ENCODE results near the gene ENO4.

ENO4 gene

GRCh38 chr10:116828116-116828515, 21.2 kb upstream of the ENO4 start:
- DNase-seq: no peak
- intact Hi-C loops (cut with DNase I): no loop called here

- DNase-seq: no peak
- intact Hi-C loops (cut with DNase I): no loop called here
Measured at GRCh38 chr10:116829711-116830110, 19.6 kb upstream of the ENO4 start.

- intact Hi-C loops (cut with DNase I): no loop called here
- DNase-seq: no peak
Measured at GRCh38 chr10:116831086-116831485, 18.2 kb upstream of the ENO4 start.

- DNase-seq: no peak
- intact Hi-C loops (cut with DNase I): no loop called here
Measured at GRCh38 chr10:116831790-116832189, 17.5 kb upstream of the ENO4 start.

GRCh38 chr10:116833986-116834985, 15.0 kb upstream of the ENO4 start:
- intact Hi-C loops (cut with DNase I): no loop called here
- DNase-seq: no peak

GRCh38 chr10:116835658-116836057, 13.6 kb upstream of the ENO4 start:
- no peak for DNase-seq
- intact Hi-C loops (cut with DNase I): no loop called here

GRCh38 chr10:116836083-116836482, 13.2 kb upstream of the ENO4 start:
- no peak for DNase-seq

GRCh38 chr10:116836902-116837523, 12.3 kb upstream of the ENO4 start:
- DNase-seq: no peak
- intact Hi-C loops (cut with DNase I): no loop called here

More at GRCh38 chr10:116836083-116836482, 13.2 kb upstream of the ENO4 start:
- intact Hi-C loops (cut with DNase I): no loop called here

- intact Hi-C loops (cut with DNase I): no loop called here
- no peak for DNase-seq
Measured at GRCh38 chr10:116838143-116838725, 11.1 kb upstream of the ENO4 start.

- DNase-seq: no peak
- intact Hi-C loops (cut with DNase I): no loop called here
Measured at GRCh38 chr10:116840389-116841075, 8.8 kb upstream of the ENO4 start.

- no peak for DNase-seq
- intact Hi-C loops (cut with DNase I): loop anchor here (5.0 kb wide), 1 partner anchor 321 kb away; no protein-coding TSS in a partner anchor
Measured at GRCh38 chr10:116845823-116846222, 3.5 kb upstream of the ENO4 start.

GRCh38 chr10:116848032-116848943, 1.0 kb upstream of the ENO4 start:
- DNase-seq: peak in 2 of 10 donors; percentile 37 to 79
- intact Hi-C loops (cut with DNase I): loop anchor here (5.0 kb wide), 1 partner anchor 319 kb away; no protein-coding TSS in a partner anchor

- no peak for DNase-seq
- intact Hi-C loops (cut with DNase I): loop anchor here (5.0 kb wide), 1 partner anchor 318 kb away; no protein-coding TSS in a partner anchor
Measured at GRCh38 chr10:116848944-116849247, 403 bp upstream of the ENO4 start.

- intact Hi-C loops (cut with DNase I): no loop called here
- no peak for DNase-seq
Measured at GRCh38 chr10:116850058-116850611, 836 bp downstream of the ENO4 start.

- intact Hi-C loops (cut with DNase I): no loop called here
- DNase-seq: no peak
Measured at GRCh38 chr10:116852246-116852645, 2.9 kb downstream of the ENO4 start.

GRCh38 chr10:116853287-116853686, 4.0 kb downstream of the ENO4 start:
- DNase-seq: no peak
- intact Hi-C loops (cut with DNase I): no loop called here

GRCh38 chr10:116853701-116854100, 4.4 kb downstream of the ENO4 start:
- DNase-seq: no peak
- intact Hi-C loops (cut with DNase I): no loop called here

GRCh38 chr10:116857156-116857555, 7.9 kb downstream of the ENO4 start:
- intact Hi-C loops (cut with DNase I): no loop called here
- no peak for DNase-seq

GRCh38 chr10:116861796-116862195, 12.5 kb downstream of the ENO4 start:
- intact Hi-C loops (cut with DNase I): no loop called here
- no peak for DNase-seq

Data from posterior cingulate gyrus (tissue), 11 donors.